HG02571 (cell line): Measurements from ENCODE around the gene TMBIM1.
"Not testable (repeated sequence)": the region's sequence is repeated elsewhere in the genome, so short reads cannot be mapped to it uniquely, and the experiment has no call there.

Experiments
- ATAC-seq: cut with Tn5 transposase; IDR thresholded peaks from one replicate; pipeline ENCODE4 v1.9.1; 2021; ENCODE audit warnings: mild to moderate bottlenecking, moderate library complexity; ENCODE audit not compliant: unreplicated experiment

The TMBIM1 gene

GRCh38 chr2:218273214-218273907 is 18.9 kb downstream of the TMBIM1 start:
- not testable (repeated sequence) for ATAC-seq

- no peak for ATAC-seq
These were observed 19.6 kb downstream of the TMBIM1 start for GRCh38 chr2:218272531-218273212.

- ATAC-seq: no peak
These were observed 20.3 kb downstream of the TMBIM1 start for GRCh38 chr2:218271865-218272530.

GRCh38 chr2:218271487-218271797 is 20.9 kb downstream of the TMBIM1 start:
- no peak for ATAC-seq

- no peak for ATAC-seq
These were observed 21.4 kb downstream of the TMBIM1 start for GRCh38 chr2:218270721-218271486.

- peak; percentile 88 for ATAC-seq
These were observed 22.2 kb downstream of the TMBIM1 start, which contains the start of the genes AAMP and PNKD for GRCh38 chr2:218269900-218270720. AAMP (minus strand) TSS chr2:218270137; CDS start chr2:218270086, 51 bp downstream. PNKD (plus strand) TSS chr2:218270519; CDS start chr2:218270536, 17 bp downstream.

GRCh38 chr2:218267259-218267658 is 25.0 kb downstream of the TMBIM1 start:
- no peak for ATAC-seq

- ATAC-seq: no peak
These were observed 25.9 kb downstream of the TMBIM1 start for GRCh38 chr2:218266316-218266979.

- ATAC-seq: no peak
These were observed 26.7 kb downstream of the TMBIM1 start for GRCh38 chr2:218265626-218266025.

- ATAC-seq: no peak
These were observed 27.3 kb downstream of the TMBIM1 start for GRCh38 chr2:218264773-218265561.

- no peak for ATAC-seq
These were observed 28.3 kb downstream of the TMBIM1 start for GRCh38 chr2:218263817-218264641.

- no peak for ATAC-seq
These were observed 29.4 kb downstream of the TMBIM1 start for GRCh38 chr2:218262631-218263586.

- ATAC-seq: no peak
These were observed 30.1 kb downstream of the TMBIM1 start for GRCh38 chr2:218262237-218262600.

- no peak for ATAC-seq
These were observed 30.7 kb downstream of the TMBIM1 start for GRCh38 chr2:218261423-218262236.

- no peak for ATAC-seq
These were observed 31.4 kb downstream of the TMBIM1 start, which contains the start of gene GPBAR1 for GRCh38 chr2:218260742-218261422. GPBAR1 (plus strand) TSS chr2:218261015; CDS start chr2:218262725, 1,710 bp downstream.

GRCh38 chr2:218260166-218260565 is 32.1 kb downstream of the TMBIM1 start:
- no peak for ATAC-seq
